C4-2B (cell line): ENCODE data around the gene ATAD3B.
"Not testable (repeated sequence)": the region's sequence is repeated elsewhere in the genome, so short reads cannot be mapped to it uniquely, and the experiment has no call there.

Experiments used
- H3K27ac ChIP-seq: fragments of 450-650 bp; 2 replicates; pipeline ENCODE4 v1.5.1; 2017
- ZFX ChIP-seq: fragments of 450-650 bp; IDR thresholded peaks from 2 replicates; pipeline ENCODE4 v1.6.1; 2017
- TF ChIP-seq, protein P1 (sequence below): fragments of 450-650 bp; conservative IDR thresholded peaks from 2 replicates; pipeline ENCODE4 v1.5.1; 2017; ENCODE audit warnings: mild to moderate bottlenecking

The ATAD3B gene

GRCh38 chr1:1531947-1532346 lies 60.4 kb downstream of the ATAD3B start:
- no peak for TF ChIP-seq ZFX
- TF ChIP-seq, protein P1, sequence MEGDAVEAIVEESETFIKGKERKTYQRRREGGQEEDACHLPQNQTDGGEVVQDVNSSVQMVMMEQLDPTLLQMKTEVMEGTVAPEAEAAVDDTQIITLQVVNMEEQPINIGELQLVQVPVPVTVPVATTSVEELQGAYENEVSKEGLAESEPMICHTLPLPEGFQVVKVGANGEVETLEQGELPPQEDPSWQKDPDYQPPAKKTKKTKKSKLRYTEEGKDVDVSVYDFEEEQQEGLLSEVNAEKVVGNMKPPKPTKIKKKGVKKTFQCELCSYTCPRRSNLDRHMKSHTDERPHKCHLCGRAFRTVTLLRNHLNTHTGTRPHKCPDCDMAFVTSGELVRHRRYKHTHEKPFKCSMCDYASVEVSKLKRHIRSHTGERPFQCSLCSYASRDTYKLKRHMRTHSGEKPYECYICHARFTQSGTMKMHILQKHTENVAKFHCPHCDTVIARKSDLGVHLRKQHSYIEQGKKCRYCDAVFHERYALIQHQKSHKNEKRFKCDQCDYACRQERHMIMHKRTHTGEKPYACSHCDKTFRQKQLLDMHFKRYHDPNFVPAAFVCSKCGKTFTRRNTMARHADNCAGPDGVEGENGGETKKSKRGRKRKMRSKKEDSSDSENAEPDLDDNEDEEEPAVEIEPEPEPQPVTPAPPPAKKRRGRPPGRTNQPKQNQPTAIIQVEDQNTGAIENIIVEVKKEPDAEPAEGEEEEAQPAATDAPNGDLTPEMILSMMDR = no peak
- H3K27ac ChIP-seq = no peak overlapping the region

DNA sequence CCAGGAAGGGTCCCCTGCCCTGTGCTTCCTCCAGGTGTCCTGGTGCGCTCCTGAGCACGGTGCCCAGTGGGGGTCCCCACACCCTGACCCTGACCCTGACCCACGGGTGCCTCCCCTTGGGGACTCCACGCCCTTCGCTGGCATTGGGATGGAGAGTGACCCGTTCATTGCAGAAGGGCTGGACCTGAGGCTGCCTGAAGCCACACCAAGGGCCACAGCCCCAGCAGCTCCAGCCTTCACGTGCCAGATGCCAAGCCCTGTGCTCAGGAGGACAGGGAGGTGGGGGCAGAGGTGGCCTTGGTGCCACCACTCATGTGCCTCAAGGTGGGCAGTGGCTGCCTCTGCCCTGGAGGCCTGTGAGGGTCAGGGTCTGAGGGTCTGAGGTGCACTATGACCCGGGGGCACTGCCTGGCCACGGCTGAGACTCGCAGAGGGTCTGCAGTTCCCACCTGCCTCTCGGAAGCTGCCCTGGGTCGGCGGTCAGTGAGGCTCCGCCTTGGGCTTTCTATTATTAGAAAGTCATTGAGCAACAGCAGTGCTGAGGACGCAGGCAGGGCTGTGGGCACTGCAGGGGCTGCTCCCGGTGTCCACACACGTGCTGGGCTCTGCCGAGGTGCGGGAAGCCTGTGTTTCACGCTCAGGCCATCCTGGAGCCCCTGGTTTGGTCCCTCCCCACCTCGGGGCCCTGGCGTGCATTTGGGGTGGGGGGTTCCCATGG lies 61.8 kb downstream of the ATAD3B start:
- H3K27ac ChIP-seq = not testable (repeated sequence)

DNA sequence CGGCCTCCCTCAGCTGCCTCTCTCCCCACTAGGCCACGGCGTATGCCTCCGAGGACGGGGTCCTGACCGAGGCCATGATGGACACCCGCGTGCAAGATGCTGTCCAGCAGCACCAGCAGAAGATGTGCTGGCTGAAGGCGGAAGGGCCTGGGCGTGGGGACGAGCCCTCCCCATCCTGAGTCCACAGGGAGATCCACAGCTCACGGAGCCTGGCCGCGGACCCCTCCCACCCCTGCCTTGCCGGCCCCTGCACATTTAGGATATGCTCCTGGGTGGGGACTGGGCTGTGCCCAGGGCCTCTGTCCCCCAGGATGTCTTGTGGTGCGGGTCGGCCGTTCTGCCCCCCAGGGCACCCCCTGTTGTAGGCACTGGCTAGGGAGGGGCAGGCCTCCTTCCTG lies 62.3 kb downstream of the ATAD3B start:
- H3K27ac ChIP-seq = not testable (repeated sequence)

GRCh38 chr1:1534401-1535154 lies 63.0 kb downstream of the ATAD3B start:
- no peak overlapping the region for H3K27ac ChIP-seq
- TF ChIP-seq ZFX = no peak
- TF ChIP-seq, protein P1 = no peak

DNA sequence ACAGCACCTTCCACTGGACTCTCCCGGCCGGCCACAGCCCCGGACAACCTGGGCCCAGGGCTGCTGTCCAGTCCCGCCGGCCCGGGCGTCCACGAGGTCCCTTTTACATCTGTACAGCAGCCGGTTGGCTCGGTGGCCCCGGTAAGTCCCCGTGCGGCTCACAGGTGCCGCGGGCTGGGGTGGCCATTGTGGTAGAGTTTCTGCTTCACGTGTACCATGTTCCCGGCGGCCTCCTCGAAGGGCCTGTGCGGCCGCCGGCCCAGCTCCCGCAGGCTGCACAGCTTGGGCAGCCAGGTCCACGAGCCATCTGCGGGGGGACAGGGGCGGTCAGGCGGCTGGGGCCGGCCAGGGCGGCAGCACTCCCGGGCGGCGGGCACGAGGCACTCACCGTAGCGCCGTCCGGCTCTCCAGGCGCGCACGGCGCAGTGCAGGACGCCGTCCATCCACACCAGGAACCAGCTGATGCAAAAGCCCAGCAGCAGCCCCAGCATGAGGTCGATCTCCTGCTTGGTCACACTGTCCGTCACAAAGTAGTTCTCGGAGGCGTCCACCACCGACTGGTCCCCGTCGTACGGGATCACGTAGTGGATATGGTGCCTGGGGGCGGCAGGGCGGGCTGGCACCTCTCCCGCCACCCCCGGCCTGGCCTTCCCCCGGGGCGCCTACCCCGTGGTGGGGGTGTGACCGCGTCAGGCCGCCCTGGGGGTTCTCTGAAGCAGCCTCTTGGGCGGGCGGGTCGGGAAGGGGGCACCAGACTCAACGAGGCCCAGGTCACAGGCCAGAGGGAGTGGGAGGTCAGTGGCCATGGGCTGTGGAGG lies 63.8 kb downstream of the ATAD3B start:
- no peak for TF ChIP-seq ZFX
- TF ChIP-seq, protein P1 = no peak
- no peak overlapping the region for H3K27ac ChIP-seq

GRCh38 chr1:1536019-1536937 lies 64.7 kb downstream of the ATAD3B start:
- TF ChIP-seq, protein P1 = no peak
- no peak for TF ChIP-seq ZFX

GRCh38 chr1:1536938-1537546 lies 65.5 kb downstream of the ATAD3B start:
- no peak for TF ChIP-seq ZFX
- TF ChIP-seq, protein P1 = no peak
- no peak overlapping the region for H3K27ac ChIP-seq

More at GRCh38 chr1:1536019-1536937, 64.7 kb downstream of the ATAD3B start:
- no peak overlapping the region for H3K27ac ChIP-seq
